Trophoblast cell (in vitro differentiated cells and primary cell): ENCODE measurements around the gene MAMDC2.

Experiments used
- DNase-seq, 2 donors: peaks; one replicate each; pipeline ENCODE4 v3.0.0-alpha.2; 2016
- H2AFZ ChIP-seq: 2 replicates; pipeline ENCODE4 v1.6.1; 2013; ENCODE audit warnings: low read length, moderate library complexity, mild to moderate bottlenecking; ENCODE audit not compliant: insufficient read depth, poor library complexity
- H2AK5ac ChIP-seq: 2 replicates; pipeline ENCODE4 v1.6.1; 2013; ENCODE audit warnings: mild to moderate bottlenecking, low read length
- H2BK120ac ChIP-seq: 2 replicates; pipeline ENCODE4 v1.6.1; 2013; ENCODE audit warnings: low read length, mild to moderate bottlenecking, moderate library complexity; ENCODE audit not compliant: insufficient read depth, poor library complexity
- H2BK12ac ChIP-seq: 2 replicates; pipeline ENCODE4 v1.6.1; 2013; ENCODE audit warnings: mild to moderate bottlenecking, low read length, moderate library complexity
- H2BK5ac ChIP-seq: 2 replicates; pipeline ENCODE4 v1.6.1; 2013; ENCODE audit warnings: low read length, low read depth, moderate library complexity, mild to moderate bottlenecking; ENCODE audit not compliant: poor library complexity
- H3K14ac ChIP-seq: 2 replicates; pipeline ENCODE4 v1.6.1; 2013; ENCODE audit warnings: mild to moderate bottlenecking, low read length
- H3K18ac ChIP-seq: 2 replicates; pipeline ENCODE4 v1.6.1; 2013; ENCODE audit warnings: mild to moderate bottlenecking, low read length
- H3K23ac ChIP-seq: 2 replicates; pipeline ENCODE4 v1.6.1; 2013; ENCODE audit warnings: low read length
- H3K27ac ChIP-seq: 2 replicates; pipeline ENCODE4 v1.5.1; 2013; ENCODE audit warnings: low read depth, mild to moderate bottlenecking, inconsistent platforms, low read length, moderate library complexity
- H3K27me3 ChIP-seq: 2 replicates; pipeline ENCODE4 v1.6.1; 2013; ENCODE audit warnings: inconsistent platforms, mild to moderate bottlenecking, low read length, moderate library complexity; ENCODE audit not compliant: insufficient read depth
- H3K36me3 ChIP-seq, 2 experiments: 1 replicate in 1 of 2; 2 replicates in 1 of 2; pipeline ENCODE4 v1.6.1; 2013; ENCODE audit warnings: low read length in 2 of 2, mild to moderate bottlenecking in 2 of 2, moderate library complexity in 1 of 2; ENCODE audit not compliant: insufficient read depth in 2 of 2, control insufficient read depth in 1 of 2
- H3K4ac ChIP-seq: 2 replicates; pipeline ENCODE4 v1.6.1; 2013; ENCODE audit warnings: low read depth, mild to moderate bottlenecking, low read length, moderate library complexity
- H3K4me1 ChIP-seq, 2 experiments: 1 replicate in 1 of 2; 2 replicates in 1 of 2; pipeline ENCODE4 v1.6.1; 2013; ENCODE audit warnings: low read length in 2 of 2, mild to moderate bottlenecking in 2 of 2, moderate library complexity in 1 of 2; ENCODE audit not compliant: insufficient read depth in 2 of 2, control insufficient read depth in 1 of 2
- H3K4me2 ChIP-seq: 2 replicates; pipeline ENCODE4 v1.6.1; 2013; ENCODE audit warnings: inconsistent platforms, mild to moderate bottlenecking, low read length, moderate library complexity
- H3K4me3 ChIP-seq: 2 replicates; pipeline ENCODE4 v1.5.1; 2013; ENCODE audit warnings: mild to moderate bottlenecking, low read depth, low read length, inconsistent platforms
- H3K79me1 ChIP-seq: one replicate; pipeline ENCODE4 v1.6.1; 2013; ENCODE audit warnings: low read length
- H3K79me2 ChIP-seq: 2 replicates; pipeline ENCODE4 v1.6.1; 2013; ENCODE audit warnings: low read length, mild to moderate bottlenecking; ENCODE audit not compliant: control insufficient read depth, insufficient read depth, poor library complexity
- H3K9ac ChIP-seq: 2 replicates; pipeline ENCODE4 v1.6.1; 2013; ENCODE audit warnings: mild to moderate bottlenecking, low read length
- H3K9me3 ChIP-seq: 2 replicates; pipeline ENCODE4 v1.6.1; 2013; ENCODE audit warnings: low read depth, mild to moderate bottlenecking, control low read depth, inconsistent platforms, low read length; ENCODE audit not compliant: insufficient read depth
- H4K12ac ChIP-seq: 2 replicates; pipeline ENCODE4 v1.6.1; 2013; ENCODE audit warnings: low read depth, mild to moderate bottlenecking, low read length, moderate library complexity
- H4K8ac ChIP-seq: 2 replicates; pipeline ENCODE4 v1.6.1; 2013; ENCODE audit warnings: low read depth, mild to moderate bottlenecking, low read length, moderate library complexity
- H4K91ac ChIP-seq: one replicate; pipeline ENCODE4 v1.6.1; 2013; ENCODE audit warnings: low read depth, mild to moderate bottlenecking, low read length, moderate library complexity
- WGBS: extraction: QIAGEN DNeasy Blood & Tissue Kit; methylation state at CpG from one replicate; pipeline ENCODE4 v1.1.7; 2013; ENCODE audit warnings: missing lambda C conversion rate; ENCODE audit not compliant: insufficient read length, insufficient coverage; ENCODE audit errors: extremely low coverage; 5-methylcytosine and 5-hydroxymethylcytosine counted together

Gene MAMDC2

GRCh38 chr9:70028287-70028686 is 15.4 kb upstream of the MAMDC2 start:
- Histone ChIP-seq H4K91ac (no peak overlapping the region), H2AK5ac (no peak overlapping the region), H2BK12ac (no peak overlapping the region), H4K8ac (no peak overlapping the region), H3K27me3 (no peaks in the 10 kb centered on the region), H3K9me3 (peaks cover 4% of the 10 kb centered on the region), H3K79me2 (no peaks in the 10 kb centered on the region), H3K4me2 (no peak overlapping the region), H3K4ac (no peak overlapping the region), H3K4me3 (no peak overlapping the region), H2BK5ac (no peak overlapping the region), H4K12ac (no peak overlapping the region), H3K27ac (no peak overlapping the region), H2BK120ac (no peak overlapping the region), H3K14ac (no peak overlapping the region), H3K79me1 (no peaks in the 10 kb centered on the region), H3K18ac (no peak overlapping the region), H2AFZ (no peak overlapping the region), H3K23ac (no peak overlapping the region), H3K9ac (no peak overlapping the region), H3K4me1 (no peaks in the 10 kb centered on the region), H3K36me3 (no peaks in the 10 kb centered on the region)
- DNase-seq = no peak
- WGBS = no CpG with 5 or more reads among the region's 5 CpGs

GRCh38 chr9:70030156-70030555 is 13.5 kb upstream of the MAMDC2 start:
- H2AK5ac ChIP-seq = no peak overlapping the region
- H3K27ac ChIP-seq = no peak overlapping the region
- no peak overlapping the region for H4K8ac ChIP-seq
- no peak overlapping the region for H3K23ac ChIP-seq
- H3K79me1 ChIP-seq = no peaks in the 10 kb centered on the region
- H4K12ac ChIP-seq = no peak overlapping the region
- peaks cover 3% of the 10 kb centered on the region for H3K9me3 ChIP-seq
- H3K36me3 ChIP-seq = no peaks in the 10 kb centered on the region
- no peaks in the 10 kb centered on the region for H3K4me1 ChIP-seq
- H3K79me2 ChIP-seq = no peaks in the 10 kb centered on the region
- WGBS = no CpG with 5 or more reads among the region's 1 CpG
- H3K27me3 ChIP-seq = no peaks in the 10 kb centered on the region
- no peak overlapping the region for H2BK12ac ChIP-seq
- H3K14ac ChIP-seq = no peak overlapping the region
- no peak overlapping the region for H2BK5ac ChIP-seq
- H3K4me3 ChIP-seq = no peak overlapping the region
- no peak overlapping the region for H2BK120ac ChIP-seq
- H4K91ac ChIP-seq = no peak overlapping the region
- no peak overlapping the region for H3K9ac ChIP-seq
- no peak overlapping the region for H3K18ac ChIP-seq
- H2AFZ ChIP-seq = no peak overlapping the region
- no peak overlapping the region for H3K4me2 ChIP-seq
- no peak overlapping the region for H3K4ac ChIP-seq
- no peak for DNase-seq

- H3K4me2 ChIP-seq = no peak overlapping the region
- H2BK12ac ChIP-seq = no peak overlapping the region
- H3K36me3 ChIP-seq = no peaks in the 10 kb centered on the region
- no peak overlapping the region for H2AK5ac ChIP-seq
- no peak overlapping the region for H2BK120ac ChIP-seq
- no peaks in the 10 kb centered on the region for H3K4me1 ChIP-seq
- no peak overlapping the region for H4K12ac ChIP-seq
- H4K91ac ChIP-seq = no peak overlapping the region
- H4K8ac ChIP-seq = no peak overlapping the region
- H3K4ac ChIP-seq = no peak overlapping the region
- no peak overlapping the region for H3K23ac ChIP-seq
- no peak overlapping the region for H2AFZ ChIP-seq
- DNase-seq = no peak
- H3K27ac ChIP-seq = no peak overlapping the region
- no peaks in the 10 kb centered on the region for H3K9me3 ChIP-seq
- no peak overlapping the region for H3K4me3 ChIP-seq
- no peak overlapping the region for H3K9ac ChIP-seq
- no peak overlapping the region for H3K14ac ChIP-seq
- WGBS = no CpG with 5 or more reads among the region's 1 CpG
- H3K79me2 ChIP-seq = no peaks in the 10 kb centered on the region
- H3K79me1 ChIP-seq = no peaks in the 10 kb centered on the region
- H3K27me3 ChIP-seq = no peaks in the 10 kb centered on the region
- H3K18ac ChIP-seq = no peak overlapping the region
- no peak overlapping the region for H2BK5ac ChIP-seq
Observed at GRCh38 chr9:70031141-70031545, 12.5 kb upstream of the MAMDC2 start.

- Histone ChIP-seq H3K18ac (no peak overlapping the region), H3K4me1 (no peaks in the 10 kb centered on the region), H3K79me2 (no peaks in the 10 kb centered on the region), H3K14ac (no peak overlapping the region), H3K27me3 (no peaks in the 10 kb centered on the region), H2BK120ac (no peak overlapping the region), H4K8ac (no peak overlapping the region), H4K12ac (no peak overlapping the region), H3K23ac (no peak overlapping the region), H3K9me3 (no peaks in the 10 kb centered on the region), H2BK5ac (no peak overlapping the region), H3K4ac (no peak overlapping the region), H3K27ac (no peak overlapping the region), H2BK12ac (no peak overlapping the region), H2AK5ac (no peak overlapping the region), H3K9ac (no peak overlapping the region), H3K36me3 (no peaks in the 10 kb centered on the region), H3K4me3 (no peak overlapping the region), H3K79me1 (no peaks in the 10 kb centered on the region), H2AFZ (no peak overlapping the region), H3K4me2 (no peak overlapping the region), H4K91ac (no peak overlapping the region)
- no CpG with 5 or more reads among the region's 2 CpGs for WGBS
- no peak for DNase-seq
Observed at GRCh38 chr9:70034271-70034711, 9.4 kb upstream of the MAMDC2 start.
